GM13977 (cell line): Measurements from ENCODE around the gene IRF2.
A peak's percentile ranks its signal among the peaks of the same experiment; 100 is the strongest.

Source experiments
- DNase-seq: peaks from one replicate; pipeline ENCODE4 v3.0.0; 2012; ENCODE audit warnings: low spot score
- in situ Hi-C: fragments of 300-500 bp; cut with MboI; formaldehyde crosslinking; loops from one replicate; pipeline ENCODE4 v1.12.0; 2022; ENCODE audit warnings: low sequenced_read_pairs, low pct_unique_long_range_greater_than_20kb, mixed read lengths, inconsistent platforms; ENCODE audit not compliant: unreplicated experiment
- TF ChIP-seq, protein P1 (sequence below): IDR thresholded peaks from 2 replicates; pipeline ENCODE4 v1.5.1; 2012; ENCODE audit warnings: mild to moderate bottlenecking, control low read depth; ENCODE audit not compliant: insufficient read depth; ENCODE audit errors: extremely low read depth, missing control alignments

The IRF2 gene

DNA sequence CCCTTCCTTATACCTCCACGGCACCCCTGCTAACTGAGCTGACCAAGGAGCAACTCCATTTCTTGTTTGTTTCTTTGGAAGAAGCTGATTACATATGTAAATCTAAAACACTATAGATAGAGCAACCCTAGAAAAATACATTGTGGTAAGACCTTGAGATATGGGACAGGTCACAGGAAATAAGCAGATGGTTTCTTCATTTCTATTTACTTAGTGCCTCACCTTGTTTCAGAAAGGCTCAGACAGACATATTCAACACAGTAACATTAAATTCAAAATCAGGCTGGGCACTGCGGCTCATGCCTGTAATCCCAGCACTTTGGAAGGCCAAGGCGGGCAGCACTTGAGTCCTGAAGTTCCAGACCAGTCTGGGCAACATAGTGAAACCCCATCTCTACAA lies 47.3 kb downstream of the IRF2 start:
- DNase-seq = no peak
- TF ChIP-seq, protein P1, sequence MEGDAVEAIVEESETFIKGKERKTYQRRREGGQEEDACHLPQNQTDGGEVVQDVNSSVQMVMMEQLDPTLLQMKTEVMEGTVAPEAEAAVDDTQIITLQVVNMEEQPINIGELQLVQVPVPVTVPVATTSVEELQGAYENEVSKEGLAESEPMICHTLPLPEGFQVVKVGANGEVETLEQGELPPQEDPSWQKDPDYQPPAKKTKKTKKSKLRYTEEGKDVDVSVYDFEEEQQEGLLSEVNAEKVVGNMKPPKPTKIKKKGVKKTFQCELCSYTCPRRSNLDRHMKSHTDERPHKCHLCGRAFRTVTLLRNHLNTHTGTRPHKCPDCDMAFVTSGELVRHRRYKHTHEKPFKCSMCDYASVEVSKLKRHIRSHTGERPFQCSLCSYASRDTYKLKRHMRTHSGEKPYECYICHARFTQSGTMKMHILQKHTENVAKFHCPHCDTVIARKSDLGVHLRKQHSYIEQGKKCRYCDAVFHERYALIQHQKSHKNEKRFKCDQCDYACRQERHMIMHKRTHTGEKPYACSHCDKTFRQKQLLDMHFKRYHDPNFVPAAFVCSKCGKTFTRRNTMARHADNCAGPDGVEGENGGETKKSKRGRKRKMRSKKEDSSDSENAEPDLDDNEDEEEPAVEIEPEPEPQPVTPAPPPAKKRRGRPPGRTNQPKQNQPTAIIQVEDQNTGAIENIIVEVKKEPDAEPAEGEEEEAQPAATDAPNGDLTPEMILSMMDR = no peak
- in situ Hi-C loops = no loop called here

DNA sequence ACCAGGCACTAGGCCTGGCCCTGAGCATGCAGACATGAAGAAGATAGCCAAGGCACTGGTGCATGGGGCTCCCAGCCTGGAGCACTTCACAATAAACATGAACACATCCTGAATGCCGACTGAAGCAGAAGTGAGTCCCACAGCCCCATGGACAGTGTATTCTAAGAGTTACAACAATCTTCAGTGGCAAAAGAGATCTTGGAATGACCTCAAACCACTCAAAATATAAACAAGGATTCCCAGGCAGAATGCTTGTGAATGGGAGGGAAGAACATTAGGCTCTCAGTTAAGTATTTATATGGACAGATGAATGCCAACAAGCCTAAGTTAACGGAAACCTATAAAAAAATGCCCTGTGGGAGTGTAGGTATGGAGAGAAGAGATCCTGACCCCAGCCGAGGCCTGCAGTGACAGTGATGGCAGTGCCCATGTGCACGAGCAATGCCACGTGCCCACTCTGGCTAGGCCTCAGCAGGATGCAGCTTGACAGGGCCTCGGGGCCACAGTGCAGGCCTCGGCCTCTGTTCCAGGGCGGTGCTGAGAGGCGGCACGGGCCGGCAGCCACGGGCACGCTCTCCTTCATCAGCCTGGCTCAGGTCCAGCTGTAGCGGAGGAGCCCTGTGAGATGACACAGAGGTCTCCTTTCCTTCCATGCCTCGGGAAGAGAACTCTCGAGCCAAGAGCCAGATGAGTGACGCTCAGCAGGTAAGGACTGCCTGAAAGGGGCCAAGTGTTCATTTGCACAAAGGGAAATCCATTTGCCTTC lies 49.2 kb downstream of the IRF2 start:
- TF ChIP-seq, protein P1 = no peak
- in situ Hi-C loops = no loop called here
- no peak for DNase-seq

DNA sequence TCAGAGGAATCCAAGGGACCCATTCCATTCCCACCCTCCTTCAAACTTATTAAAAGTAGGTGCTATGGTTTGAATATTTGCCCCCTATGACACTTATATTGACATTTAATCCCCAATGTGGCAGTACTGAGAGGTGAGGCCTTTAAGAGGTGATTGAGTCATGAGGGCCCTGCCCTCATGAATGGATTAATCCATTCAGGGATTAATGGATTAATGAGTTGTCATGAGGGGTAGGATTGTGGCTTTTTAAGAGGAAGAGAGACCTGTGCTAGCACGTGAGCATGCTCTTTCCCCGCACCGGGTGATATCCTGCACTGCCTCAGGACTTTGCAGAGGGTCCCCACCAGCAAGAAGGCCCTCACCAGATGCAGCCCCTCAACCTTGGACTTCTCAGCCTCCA lies 50.1 kb downstream of the IRF2 start:
- TF ChIP-seq, protein P1 = no peak
- no peak for DNase-seq
- in situ Hi-C loops = no loop called here

DNA sequence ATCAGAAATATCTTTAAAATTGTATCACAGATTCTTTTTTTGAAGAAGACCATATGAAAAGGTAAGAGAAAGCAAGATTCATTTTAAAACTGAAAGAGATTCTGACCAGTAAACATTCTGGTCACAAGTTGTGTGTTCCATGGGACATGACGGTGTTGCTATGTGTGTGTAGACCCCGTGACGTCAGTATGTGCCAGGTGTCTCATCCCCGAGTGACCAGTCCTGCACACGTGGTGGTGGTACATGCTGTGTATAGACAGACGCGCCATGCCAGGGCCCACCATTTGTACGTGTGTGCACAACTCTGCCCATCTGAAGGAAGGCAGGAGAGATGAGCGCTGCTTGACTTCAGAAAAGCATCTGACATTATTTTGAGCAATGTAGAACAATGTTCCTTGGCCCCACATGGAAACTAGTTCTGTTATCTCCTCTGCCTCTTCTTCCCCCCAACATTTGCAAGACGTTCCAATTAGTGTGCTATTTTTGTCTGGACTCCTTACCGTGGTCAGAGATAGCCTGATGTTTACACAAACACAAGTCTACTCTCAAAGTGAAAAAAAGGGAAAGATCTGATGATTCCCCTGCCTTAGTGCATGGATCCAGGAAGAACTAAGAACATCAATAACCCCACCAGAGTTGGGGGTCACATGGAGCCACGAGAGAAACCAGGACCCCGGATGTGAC lies 51.2 kb downstream of the IRF2 start:
- DNase-seq = peak; percentile 47
- TF ChIP-seq, protein P1 = no peak
- in situ Hi-C loops = no loop called here

DNA sequence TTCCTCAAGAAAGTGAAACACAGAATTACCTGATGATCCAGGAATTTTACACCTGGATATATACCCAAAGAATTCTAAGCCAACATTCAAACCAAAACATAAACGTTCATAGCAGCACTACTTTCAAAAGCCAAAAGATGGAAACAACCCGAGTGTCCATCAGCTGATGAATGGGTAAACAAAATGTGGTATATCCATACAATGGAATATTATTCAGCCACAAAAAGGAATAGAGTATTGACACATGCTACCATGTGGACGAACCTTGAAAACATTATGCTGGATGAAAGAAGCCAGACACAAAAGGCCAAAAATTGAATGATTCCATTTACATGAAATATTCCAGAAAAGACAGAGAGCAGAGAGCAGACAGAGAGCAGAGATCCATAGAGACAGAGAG lies 52.0 kb downstream of the IRF2 start:
- TF ChIP-seq, protein P1 = no peak
- in situ Hi-C loops = no loop called here
- DNase-seq = no peak

DNA sequence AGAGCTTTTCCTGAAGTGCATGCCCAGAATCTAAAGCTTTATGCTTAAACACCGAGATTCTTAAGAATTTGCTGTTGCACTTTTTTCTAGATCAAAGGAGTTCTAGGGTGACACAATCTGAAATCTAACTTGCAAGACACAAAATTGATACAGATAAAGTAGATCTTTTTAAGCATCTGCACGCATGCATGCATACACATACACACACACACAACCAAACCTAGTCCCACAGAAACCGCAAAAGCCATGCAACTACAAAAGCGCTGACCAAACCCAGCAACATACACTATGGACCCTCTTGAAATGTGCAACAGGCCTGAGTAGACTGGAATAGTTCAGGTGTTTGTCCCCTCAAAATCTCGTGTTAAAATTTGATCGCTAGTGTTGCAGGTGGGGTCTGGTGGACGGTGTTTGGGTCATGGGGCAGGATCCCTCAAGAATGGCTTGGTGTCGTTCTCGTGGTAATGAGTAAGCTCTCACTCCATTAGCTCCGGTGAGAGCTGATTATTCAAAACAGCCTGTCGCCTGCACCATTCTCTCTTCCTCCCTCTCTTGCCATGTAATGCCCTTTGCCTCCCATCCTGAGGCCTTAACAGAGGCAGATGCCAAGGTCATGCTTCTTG lies 52.7 kb downstream of the IRF2 start:
- in situ Hi-C loops = no loop called here
- DNase-seq = no peak
- TF ChIP-seq, protein P1 = no peak
